GM21825 (cell line): ENCODE measurements around the gene DCHS1.

ENCODE experiments used
- ATAC-seq: cut with Tn5 transposase; IDR thresholded peaks from one replicate; pipeline ENCODE4 v1.9.1; 2021; ENCODE audit warnings: mild to moderate bottlenecking, moderate library complexity; ENCODE audit not compliant: unreplicated experiment

Gene DCHS1

GRCh38 chr11:6671991-6672390, 16.4 kb upstream of the DCHS1 start:
- ATAC-seq: no peak

- no peak for ATAC-seq
Measured at GRCh38 chr11:6670202-6670830, 14.7 kb upstream of the DCHS1 start.

- ATAC-seq: peak; percentile 72
Measured at GRCh38 chr11:6667733-6668374, 12.2 kb upstream of the DCHS1 start.

- no peak for ATAC-seq
Measured at GRCh38 chr11:6666302-6667183, 10.9 kb upstream of the DCHS1 start.

- no peak for ATAC-seq
Measured at GRCh38 chr11:6664551-6664950, 8.9 kb upstream of the DCHS1 start.

GRCh38 chr11:6663794-6664469, 8.3 kb upstream of the DCHS1 start:
- no peak for ATAC-seq

GRCh38 chr11:6660712-6661111, 5.1 kb upstream of the DCHS1 start:
- no peak for ATAC-seq

- ATAC-seq: no peak
Measured at GRCh38 chr11:6658647-6659046, 3.0 kb upstream of the DCHS1 start.

GRCh38 chr11:6657346-6657745, 1.7 kb upstream of the DCHS1 start:
- no peak for ATAC-seq

GRCh38 chr11:6656936-6657335, 1.3 kb upstream of the DCHS1 start:
- no peak for ATAC-seq

GRCh38 chr11:6656584-6656915, 941 bp upstream of the DCHS1 start:
- ATAC-seq: no peak

GRCh38 chr11:6655020-6655789, 404 bp downstream of the DCHS1 start:
- ATAC-seq: no peak

- ATAC-seq: no peak
Measured at GRCh38 chr11:6654281-6655019, 1.2 kb downstream of the DCHS1 start.

GRCh38 chr11:6653656-6654055, 2.0 kb downstream of the DCHS1 start:
- ATAC-seq: no peak

GRCh38 chr11:6653097-6653496, 2.5 kb downstream of the DCHS1 start:
- no peak for ATAC-seq

GRCh38 chr11:6652182-6652581, 3.4 kb downstream of the DCHS1 start:
- no peak for ATAC-seq

GRCh38 chr11:6650980-6651379, 4.6 kb downstream of the DCHS1 start:
- no peak for ATAC-seq

GRCh38 chr11:6650104-6650503, 5.5 kb downstream of the DCHS1 start:
- ATAC-seq: no peak

- no peak for ATAC-seq
Measured at GRCh38 chr11:6648501-6648900, 7.1 kb downstream of the DCHS1 start.

- ATAC-seq: no peak
Measured at GRCh38 chr11:6647836-6648235, 7.8 kb downstream of the DCHS1 start.
